Measurements from ENCODE around the gene MCOLN1. TPM values are rescaled to one million over a fixed set of nuclear protein-coding genes. Genes with fewer than 3 reads are reported as not detected.

Gene MCOLN1
- total and polyA plus RNA-seq, 2 of the 8 experiments (the other 6 are each of a cell fraction or from before 2014, with no cell fraction given): 19.1 to 40.0 TPM

- TF ChIP-seq CTBP2 (IDR thresholded peaks at IDR 0.05; ENCODE audit: borderline replicate concordance, insufficient read depth, insufficient read length, low read length) (no peak), TEAD4 (IDR thresholded peaks at IDR 0.05; ENCODE audit: low read depth, low read length) (no peak), POLR2A (IDR thresholded peaks at IDR 0.05; ENCODE audit: control extremely low read depth in 1 of 2, low read depth in 2 of 2, low read length in 2 of 2) (no peak), ATF3 (IDR thresholded peaks at IDR 0.05; ENCODE audit: insufficient read depth, low read depth, low read length) (0 out of 2 replicates have a peak, but pooled peaks have one; percentile 23), HDAC2 (IDR thresholded peaks at IDR 0.05; ENCODE audit: borderline replicate concordance in 1 of 2, low read depth in 2 of 2, low read length in 2 of 2) (peak in 1 of 2 experiments; percentile 81; a peak in 1 of 4 replicates), E2F6 (IDR thresholded peaks at IDR 0.05) (peak; percentile 70), PHF8 (conservative IDR thresholded peaks at IDR 0.05; ENCODE audit: low read depth, low read length) (no peak), NANOG (IDR thresholded peaks at IDR 0.05; ENCODE audit: insufficient read depth, low read depth, low read length, poor library complexity, severe bottlenecking) (no peak)
Measured at GRCh38 chr19:7505682-7506384, 16.6 kb upstream of the MCOLN1 start (continued).
